CD14-positive monocyte (primary cell): ENCODE data around the gene KCNMA1. TPM values are rescaled to one million over a fixed set of nuclear protein-coding genes. Genes with fewer than 3 reads are reported as not detected.

Source experiments
- DNase-seq, 3 donors: peaks; one replicate each; pipeline ENCODE4 v3.0.0-alpha.2; 2011 to 2022
- H2AFZ ChIP-seq: 2 replicates; pipeline ENCODE4 v1.6.0; 2012; ENCODE audit warnings: mild to moderate bottlenecking, low read depth, low read length, inconsistent platforms; ENCODE audit not compliant: insufficient read depth, poor library complexity, severe bottlenecking
- H3K27ac ChIP-seq, 2 donors: 1 replicate in 1 of 2; 2 replicates in 1 of 2; pipeline ENCODE4 v1.5.1; 2012 to 2013; ENCODE audit warnings: low read length in 2 of 2, control low read depth in 1 of 2, inconsistent platforms in 1 of 2, low read depth in 1 of 2, mild to moderate bottlenecking in 1 of 2
- H3K27me3 ChIP-seq, 2 donors: one replicate each; pipeline versions ENCODE4 v1.6.0 to v1.6.1; 2011 to 2013; ENCODE audit warnings: low read length in 2 of 2; ENCODE audit not compliant: control insufficient read depth in 2 of 2, insufficient read depth in 2 of 2
- H3K36me3 ChIP-seq, 2 donors: replicated peaks in 1 of 2; 1 replicate in 1 of 2; 2 replicates in 1 of 2; pipeline versions ENCODE4 v1.5.1 to v1.6.1; 2012 to 2013; ENCODE audit warnings: low read length in 2 of 2, control low read depth in 1 of 2, inconsistent platforms in 1 of 2, mild to moderate bottlenecking in 1 of 2; ENCODE audit not compliant: insufficient read depth in 2 of 2, control insufficient read depth in 1 of 2
- H3K4me1 ChIP-seq, 2 donors: 1 replicate in 1 of 2; 2 replicates in 1 of 2; pipeline versions ENCODE4 v1.5.1 to v1.6.1; 2012 to 2013; ENCODE audit warnings: low read length in 2 of 2, control low read depth in 1 of 2, inconsistent platforms in 1 of 2, mild to moderate bottlenecking in 1 of 2, moderate library complexity in 1 of 2; ENCODE audit not compliant: insufficient read depth in 2 of 2, control insufficient read depth in 1 of 2
- H3K4me2 ChIP-seq: replicated peaks from 2 replicates; pipeline ENCODE3; 2012; ENCODE audit warnings: low read length, moderate library complexity, mild to moderate bottlenecking; ENCODE audit not compliant: poor library complexity, severe bottlenecking; ENCODE audit errors: extremely low read depth
- H3K4me3 ChIP-seq, 3 experiments: fragments of 200-600 bp in 1 of 3; sonication (generic) in 1 of 3; replicated peaks in 1 of 3; 1 replicate in 2 of 3; 2 replicates in 1 of 3; pipeline ENCODE4 v1.5.1; 2011 to 2013; ENCODE audit warnings: low read length in 3 of 3, mild to moderate bottlenecking in 3 of 3, control low read depth in 2 of 3, low read depth in 2 of 3, inconsistent platforms in 1 of 3, moderate library complexity in 1 of 3
- H3K79me2 ChIP-seq: 2 replicates; pipeline ENCODE4 v1.6.0; 2012; ENCODE audit warnings: mild to moderate bottlenecking, control low read depth, inconsistent platforms, low read length, moderate library complexity; ENCODE audit not compliant: insufficient read depth
- H3K9ac ChIP-seq: 2 replicates; pipeline ENCODE4 v1.6.0; 2017; ENCODE audit warnings: low read length, mild to moderate bottlenecking; ENCODE audit not compliant: insufficient read depth, poor library complexity, severe bottlenecking
- H3K9me3 ChIP-seq, 2 donors: replicated peaks in 1 of 2; 1 replicate in 1 of 2; 2 replicates in 1 of 2; pipeline versions ENCODE4 v1.5.1 to v1.6.1; 2012 to 2013; ENCODE audit warnings: low read length in 2 of 2, control low read depth in 1 of 2; ENCODE audit not compliant: control insufficient read depth in 1 of 2, insufficient read depth in 1 of 2
- H4K20me1 ChIP-seq: 2 replicates; pipeline ENCODE4 v1.6.0; 2012; ENCODE audit warnings: mild to moderate bottlenecking, low read length, control low read depth, moderate library complexity; ENCODE audit not compliant: insufficient read depth
- H3K27ac Mint-ChIP-seq, 7 donors: one replicate each; pipeline ENCODE4 v1.8.0; 2020; ENCODE audit warnings: mild to moderate bottlenecking in 7 of 7, mixed read lengths in 7 of 7, moderate library complexity in 6 of 7, inconsistent platforms in 2 of 7
- H3K27me3 Mint-ChIP-seq, 3 donors: one replicate each; pipeline ENCODE4 v1.8.0; 2021 to 2022; ENCODE audit warnings: low read depth in 3 of 3, mild to moderate bottlenecking in 3 of 3, mixed read lengths in 3 of 3, moderate library complexity in 3 of 3, inconsistent platforms in 1 of 3
- H3K36me3 Mint-ChIP-seq, 2 donors: one replicate each; pipeline ENCODE4 v1.8.0; 2020; ENCODE audit warnings: mixed read lengths in 2 of 2, inconsistent platforms in 1 of 2, mild to moderate bottlenecking in 1 of 2
- H3K4me1 Mint-ChIP-seq: one replicate; pipeline ENCODE4 v1.8.0; 2020; ENCODE audit warnings: mild to moderate bottlenecking, mixed read lengths
- H3K4me3 Mint-ChIP-seq, 2 donors: one replicate each; pipeline ENCODE4 v1.8.0; 2020; ENCODE audit warnings: mild to moderate bottlenecking in 2 of 2, mixed read lengths in 2 of 2, moderate library complexity in 1 of 2
- H3K9me3 Mint-ChIP-seq, 7 donors: one replicate each; pipeline ENCODE4 v1.8.0; 2020 to 2022; ENCODE audit warnings: mixed read lengths in 7 of 7, mild to moderate bottlenecking in 6 of 7, moderate library complexity in 6 of 7, inconsistent platforms in 2 of 7
- WGBS: methylation state at CpG from one replicate; pipeline ENCODE4 v1.1.5; 2013; ENCODE audit warnings: missing lambda C conversion rate; ENCODE audit not compliant: insufficient coverage; 5-methylcytosine and 5-hydroxymethylcytosine counted together
- intact Hi-C, 2 donors: fragments of 100-400 bp; cut with micrococcal nuclease; formaldehyde crosslinking; loops; one replicate each; pipeline versions ENCODE4 v1.15.0 to v1.15.1; 2023
- polyA plus RNA-seq, 3 donors: library from polyadenylated mRNA; depleted of rRNA in 1 of 3; unstranded in 2 of 3; stranded (reverse) in 1 of 3; fragments of 300-500 nt in 2 of 3; fragments of >200 nt in 1 of 3; fragmentation: Illumina TruSeq in 2 of 3; gene quantifications; 1 replicate in 2 of 3; 2 replicates in 1 of 3; pipeline ENCODE4 v1.2.3, GENCODE V29; 2012 to 2021
- TF ChIP-seq, protein P1 (sequence below): fragments of 200-600 bp; IDR thresholded peaks from one replicate; pipeline ENCODE4 v1.8.0; 2022; ENCODE audit warnings: antibody characterized with exemption, mild to moderate bottlenecking

KCNMA1 gene
- polyA plus RNA-seq, 3 donors: 0.11 to 1.0 TPM; not detected in 1

DNA sequence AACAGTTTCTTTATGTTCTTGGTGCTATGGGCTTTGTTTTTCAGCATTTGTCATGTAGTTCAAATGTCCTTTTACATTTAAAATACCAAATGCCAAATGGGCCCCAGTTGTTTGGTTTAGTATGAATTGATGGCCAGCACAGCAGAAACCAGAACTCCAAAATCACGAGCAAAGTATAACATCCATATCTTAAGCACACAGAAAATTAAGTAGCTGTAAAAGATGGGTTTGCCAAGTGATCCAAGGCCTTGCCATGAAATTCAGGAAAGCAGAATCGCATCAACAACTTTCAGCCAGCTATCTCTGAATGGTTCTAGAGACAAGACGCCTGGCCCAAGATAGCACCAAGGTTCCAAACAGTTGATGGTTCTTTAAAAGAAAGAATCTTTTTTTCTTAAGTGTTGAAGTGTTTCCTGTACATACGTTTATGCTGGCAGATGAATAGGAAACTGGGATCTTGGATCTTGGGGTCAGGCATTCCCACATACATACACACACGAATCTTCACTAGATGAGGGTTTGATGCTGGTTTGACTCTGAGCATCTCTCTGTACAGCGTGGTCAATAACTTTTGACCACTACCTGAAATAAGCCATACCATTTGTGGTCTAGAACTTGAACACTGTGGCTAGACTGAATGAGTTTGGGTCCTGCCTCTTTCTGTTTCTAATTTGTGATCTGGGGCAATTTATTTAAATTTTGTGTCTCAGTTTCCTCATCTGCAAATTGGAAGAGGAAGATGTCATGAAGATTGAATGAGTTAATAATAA is 711.8 kb downstream of the KCNMA1 start:
- TF ChIP-seq, protein P1, sequence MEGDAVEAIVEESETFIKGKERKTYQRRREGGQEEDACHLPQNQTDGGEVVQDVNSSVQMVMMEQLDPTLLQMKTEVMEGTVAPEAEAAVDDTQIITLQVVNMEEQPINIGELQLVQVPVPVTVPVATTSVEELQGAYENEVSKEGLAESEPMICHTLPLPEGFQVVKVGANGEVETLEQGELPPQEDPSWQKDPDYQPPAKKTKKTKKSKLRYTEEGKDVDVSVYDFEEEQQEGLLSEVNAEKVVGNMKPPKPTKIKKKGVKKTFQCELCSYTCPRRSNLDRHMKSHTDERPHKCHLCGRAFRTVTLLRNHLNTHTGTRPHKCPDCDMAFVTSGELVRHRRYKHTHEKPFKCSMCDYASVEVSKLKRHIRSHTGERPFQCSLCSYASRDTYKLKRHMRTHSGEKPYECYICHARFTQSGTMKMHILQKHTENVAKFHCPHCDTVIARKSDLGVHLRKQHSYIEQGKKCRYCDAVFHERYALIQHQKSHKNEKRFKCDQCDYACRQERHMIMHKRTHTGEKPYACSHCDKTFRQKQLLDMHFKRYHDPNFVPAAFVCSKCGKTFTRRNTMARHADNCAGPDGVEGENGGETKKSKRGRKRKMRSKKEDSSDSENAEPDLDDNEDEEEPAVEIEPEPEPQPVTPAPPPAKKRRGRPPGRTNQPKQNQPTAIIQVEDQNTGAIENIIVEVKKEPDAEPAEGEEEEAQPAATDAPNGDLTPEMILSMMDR: no peak
- 100% methylated on average over 1 of the region's 6 CpGs for WGBS

DNA sequence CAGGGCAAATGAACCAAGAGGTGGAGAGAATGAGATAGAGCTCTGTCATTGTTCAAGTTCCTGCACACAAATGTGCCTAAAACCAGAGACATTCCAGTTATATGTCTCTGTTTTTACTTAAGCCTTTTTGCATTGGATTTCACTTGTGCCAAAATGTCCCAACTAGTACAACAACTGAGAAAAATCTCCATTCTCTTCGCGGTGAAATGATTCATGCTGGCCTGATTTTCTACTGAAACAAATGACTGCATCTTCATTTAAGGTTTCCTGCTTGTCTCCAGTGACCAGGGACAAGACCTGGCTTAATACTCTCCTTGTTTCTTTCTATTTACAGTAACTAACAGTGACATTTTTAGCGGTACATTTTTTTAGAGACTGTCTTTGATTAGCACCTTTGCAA is 714.9 kb downstream of the KCNMA1 start:
- Histone ChIP-seq H3K36me3 (no peaks in the 10 kb centered on the region), H3K27me3 (no peaks in the 10 kb centered on the region), H4K20me1 (no peaks in the 10 kb centered on the region), H3K9me3 (no peaks in the 10 kb centered on the region), H3K9ac (no peak overlapping the region), H3K27ac (no peak overlapping the region), H3K4me2 (no peak overlapping the region), H3K4me1 (no peaks in the 10 kb centered on the region), H2AFZ (no peak overlapping the region), H3K4me3 (no peak overlapping the region), H3K79me2 (no peaks in the 10 kb centered on the region)
- no peaks in the 10 kb centered on the region for H3K36me3 Mint-ChIP-seq
- H3K27me3 Mint-ChIP-seq: peaks cover 0 to 3% (median 0%) of the 10 kb centered on the region in 3 donors
- 100% methylated on average over 3 of the region's 3 CpGs for WGBS
- peaks cover 0 to 1% (median 0%) of the 10 kb centered on the region in 7 donors for H3K9me3 Mint-ChIP-seq
- no peak overlapping the region for H3K27ac Mint-ChIP-seq
- no peaks in the 10 kb centered on the region for H3K4me1 Mint-ChIP-seq
- no peak for DNase-seq
- TF ChIP-seq, protein P1: no peak
- intact Hi-C loops: no loop called here
- H3K4me3 Mint-ChIP-seq: no peak overlapping the region

More for the DNA sequence above, 711.8 kb downstream of the KCNMA1 start:
- Mint-ChIP-seq H3K27me3 (peaks cover 0 to 5% (median 1%) of the 10 kb centered on the region in 3 donors), H3K9me3 (peaks cover 0 to 4% (median under 1%) of the 10 kb centered on the region in 7 donors), H3K4me3 (no peak overlapping the region), H3K36me3 (no peaks in the 10 kb centered on the region), H3K27ac (no peak overlapping the region), H3K4me1 (no peaks in the 10 kb centered on the region)
- H3K36me3 ChIP-seq: no peaks in the 10 kb centered on the region
- H3K79me2 ChIP-seq: no peaks in the 10 kb centered on the region
- no peak for DNase-seq
- no peak overlapping the region for H3K9ac ChIP-seq
- H4K20me1 ChIP-seq: no peaks in the 10 kb centered on the region
- no peak overlapping the region for H3K4me3 ChIP-seq
- no peak overlapping the region for H2AFZ ChIP-seq
- no peaks in the 10 kb centered on the region for H3K27me3 ChIP-seq
- H3K4me2 ChIP-seq: no peak overlapping the region
- no peaks in the 10 kb centered on the region for H3K4me1 ChIP-seq
- intact Hi-C loops: no loop called here
- H3K27ac ChIP-seq: no peak overlapping the region
- no peaks in the 10 kb centered on the region for H3K9me3 ChIP-seq
